Panc1 (cell line): ENCODE measurements around the gene ALDH7A1. TPM values are rescaled to one million over a fixed set of nuclear protein-coding genes. Genes with fewer than 3 reads are reported as not detected.

ENCODE experiments used
- ATAC-seq: fragments of 200-7000 bp; cut with Tn5 transposase; 2 replicates; pipeline ENCODE4 v1.9.1; 2020; ENCODE audit warnings: mild to moderate bottlenecking, moderate library complexity
- BruUV-seq: library from RNA; stranded (reverse); fragments of 400-500 nt; replicated peaks from 2 replicates; lab custom pipeline; 2021; lab: Mats Ljungman, UMichigan
- CTCF ChIA-PET: fragments of 300-600 bp; sonication (Branson Sonifier 250); formaldehyde crosslinking; loops from one replicate; lab custom pipeline; 2022; ENCODE audit warnings: antibody characterized with exemption; lab: Charles Lee
- POLR2A ChIA-PET: fragments of 300-600 bp; sonication (Branson Sonifier 250); formaldehyde crosslinking; loops from one replicate; lab custom pipeline; 2022; ENCODE audit warnings: antibody characterized with exemption; lab: Charles Lee
- DNase-seq: peaks from one replicate; pipeline ENCODE4 v3.0.0-alpha.2; 2010; ENCODE audit warnings: low read depth, low spot score
- H3K27ac ChIP-seq: 2 replicates; pipeline ENCODE4 v1.5.1; 2011; ENCODE audit warnings: mild to moderate bottlenecking, low read length, inconsistent platforms
- H3K27me3 ChIP-seq: fragments of 200-500 bp; sonication (Bioruptor generic); 2 replicates; pipeline ENCODE4 v1.6.0; 2014; ENCODE audit warnings: low read length, inconsistent platforms; ENCODE audit not compliant: control insufficient read depth, insufficient read depth
- H3K36me3 ChIP-seq: fragments of 200-500 bp; sonication (Bioruptor generic); 2 replicates; pipeline ENCODE4 v1.5.1; 2014; ENCODE audit warnings: inconsistent platforms, mild to moderate bottlenecking, low read length, moderate library complexity; ENCODE audit not compliant: control insufficient read depth, insufficient read depth
- H3K4me1 ChIP-seq: 2 replicates; pipeline ENCODE4 v1.5.1; 2011; ENCODE audit warnings: inconsistent platforms, mild to moderate bottlenecking, low read length, moderate library complexity; ENCODE audit not compliant: control insufficient read depth, insufficient read depth
- H3K4me3 ChIP-seq, 2 experiments: 2 replicates each; pipeline ENCODE4 v1.5.1; 2011 to 2012; ENCODE audit warnings: low read depth in 2 of 2, low read length in 2 of 2, mild to moderate bottlenecking in 2 of 2, inconsistent platforms in 1 of 2, moderate library complexity in 1 of 2
- H3K9me3 ChIP-seq: fragments of 200-500 bp; sonication (Bioruptor generic); 2 replicates; pipeline ENCODE4 v1.5.1; 2014; ENCODE audit warnings: low read depth, mild to moderate bottlenecking, inconsistent platforms, low read length, moderate library complexity; ENCODE audit not compliant: control insufficient read depth, insufficient read depth
- POLR2AphosphoS5 ChIP-seq: IDR thresholded peaks from 2 replicates; pipeline ENCODE4 v1.6.1; 2012; ENCODE audit warnings: mild to moderate bottlenecking, low read depth, low read length, moderate library complexity
- SIN3A ChIP-seq: IDR thresholded peaks from 2 replicates; pipeline ENCODE4 v1.6.1; 2012; ENCODE audit warnings: low read depth, mild to moderate bottlenecking, low read length, moderate library complexity, borderline replicate concordance; ENCODE audit not compliant: insufficient read depth
- TCF7L2 ChIP-seq: IDR thresholded peaks from 2 replicates; pipeline ENCODE4 v1.6.1; 2011; ENCODE audit warnings: mild to moderate bottlenecking, low read depth, low read length, inconsistent platforms
- in situ Hi-C: cut with HindIII; loops from 2 replicates; pipeline ENCODE4 v1.10.0; 2016; ENCODE audit warnings: low sequenced_read_pairs, low pct_unique_long_range_greater_than_20kb
- intact Hi-C: fragments of 100-400 bp; cut with micrococcal nuclease; formaldehyde crosslinking; loops from one replicate; pipeline ENCODE4 v1.10.0; 2022; ENCODE audit not compliant: unreplicated experiment
- total RNA-seq: library from RNA; stranded (reverse); gene quantifications from one replicate; pipeline ENCODE4 v1.2.1, GENCODE V29; 2021; ENCODE audit not compliant: unreplicated experiment
- TF ChIP-seq, protein P1 (sequence below), 2 experiments: IDR thresholded peaks; 2 replicates each; pipeline ENCODE4 v1.6.1; 2011 to 2012; ENCODE audit warnings: low read depth in 2 of 2, control low read depth in 1 of 2, low read length in 1 of 2, mild to moderate bottlenecking in 1 of 2, moderate library complexity in 1 of 2; ENCODE audit not compliant: insufficient read depth in 1 of 2
- TF ChIP-seq, protein P2 (sequence below): fragments of 450-650 bp; IDR thresholded peaks from 2 replicates; pipeline ENCODE4 v1.5.1; 2017; ENCODE audit warnings: mild to moderate bottlenecking

ALDH7A1 gene
- total RNA-seq, 1 experiment from 2014 or later, result 52.9 TPM

DNA sequence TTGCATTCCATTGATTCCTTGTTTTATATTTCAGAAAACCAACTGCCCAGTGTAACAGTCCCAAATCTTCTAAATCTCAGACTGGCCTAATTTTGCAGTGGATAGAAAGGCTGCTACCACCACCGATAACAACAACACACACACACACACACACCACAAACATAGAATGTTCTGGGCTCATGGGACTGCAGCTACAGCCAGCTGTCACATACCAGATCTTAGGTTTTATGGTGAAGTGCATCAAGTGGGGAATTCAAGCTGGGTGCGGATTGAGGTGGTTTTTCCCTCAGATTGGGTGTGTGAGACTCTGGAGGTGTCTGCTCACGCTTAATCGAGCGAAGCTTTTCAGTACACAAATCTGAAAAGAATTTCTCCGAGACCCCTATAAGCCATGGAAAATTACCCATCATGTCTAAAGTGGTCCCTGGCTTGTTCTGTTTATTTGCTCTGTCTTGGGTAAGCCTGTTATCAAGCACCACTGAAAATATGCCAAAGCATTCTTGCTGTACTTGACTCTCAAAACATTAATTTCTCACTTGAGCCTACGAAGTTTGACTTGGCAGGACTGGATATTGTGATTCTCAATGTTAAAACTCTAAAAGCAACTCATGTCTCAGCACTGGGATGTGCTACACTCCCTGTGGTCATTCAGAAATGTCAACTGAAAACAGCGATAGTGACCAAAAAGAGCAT is 71.1 kb downstream of the ALDH7A1 start:
- Histone ChIP-seq H3K27me3 (no peaks in the 10 kb centered on the region), H3K27ac (no peak overlapping the region), H3K9me3 (peaks cover 3% of the 10 kb centered on the region; the same call in 1 of the 2 replicates), H3K4me1 (0 out of 2 replicates have a peak, but pooled peaks cover 3% of the 10 kb centered on the region), H3K36me3 (no peaks in the 10 kb centered on the region), H3K4me3 (no peak overlapping the region)
- intact Hi-C loops, result no loop called here
- POLR2A ChIA-PET, result no interaction called here
- no peak for ATAC-seq
- BruUV-seq, result no TSS peak
- TF ChIP-seq POLR2AphosphoS5 (no peak), SIN3A (no peak), TCF7L2 (no peak)
- TF ChIP-seq, protein P1, sequence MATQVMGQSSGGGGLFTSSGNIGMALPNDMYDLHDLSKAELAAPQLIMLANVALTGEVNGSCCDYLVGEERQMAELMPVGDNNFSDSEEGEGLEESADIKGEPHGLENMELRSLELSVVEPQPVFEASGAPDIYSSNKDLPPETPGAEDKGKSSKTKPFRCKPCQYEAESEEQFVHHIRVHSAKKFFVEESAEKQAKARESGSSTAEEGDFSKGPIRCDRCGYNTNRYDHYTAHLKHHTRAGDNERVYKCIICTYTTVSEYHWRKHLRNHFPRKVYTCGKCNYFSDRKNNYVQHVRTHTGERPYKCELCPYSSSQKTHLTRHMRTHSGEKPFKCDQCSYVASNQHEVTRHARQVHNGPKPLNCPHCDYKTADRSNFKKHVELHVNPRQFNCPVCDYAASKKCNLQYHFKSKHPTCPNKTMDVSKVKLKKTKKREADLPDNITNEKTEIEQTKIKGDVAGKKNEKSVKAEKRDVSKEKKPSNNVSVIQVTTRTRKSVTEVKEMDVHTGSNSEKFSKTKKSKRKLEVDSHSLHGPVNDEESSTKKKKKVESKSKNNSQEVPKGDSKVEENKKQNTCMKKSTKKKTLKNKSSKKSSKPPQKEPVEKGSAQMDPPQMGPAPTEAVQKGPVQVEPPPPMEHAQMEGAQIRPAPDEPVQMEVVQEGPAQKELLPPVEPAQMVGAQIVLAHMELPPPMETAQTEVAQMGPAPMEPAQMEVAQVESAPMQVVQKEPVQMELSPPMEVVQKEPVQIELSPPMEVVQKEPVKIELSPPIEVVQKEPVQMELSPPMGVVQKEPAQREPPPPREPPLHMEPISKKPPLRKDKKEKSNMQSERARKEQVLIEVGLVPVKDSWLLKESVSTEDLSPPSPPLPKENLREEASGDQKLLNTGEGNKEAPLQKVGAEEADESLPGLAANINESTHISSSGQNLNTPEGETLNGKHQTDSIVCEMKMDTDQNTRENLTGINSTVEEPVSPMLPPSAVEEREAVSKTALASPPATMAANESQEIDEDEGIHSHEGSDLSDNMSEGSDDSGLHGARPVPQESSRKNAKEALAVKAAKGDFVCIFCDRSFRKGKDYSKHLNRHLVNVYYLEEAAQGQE (IDR thresholded peaks at IDR 0.05; ENCODE audit: insufficient read depth in 1 of 2, low read depth in 2 of 2, low read length in 1 of 2), result no peak
- TF ChIP-seq, protein P2, sequence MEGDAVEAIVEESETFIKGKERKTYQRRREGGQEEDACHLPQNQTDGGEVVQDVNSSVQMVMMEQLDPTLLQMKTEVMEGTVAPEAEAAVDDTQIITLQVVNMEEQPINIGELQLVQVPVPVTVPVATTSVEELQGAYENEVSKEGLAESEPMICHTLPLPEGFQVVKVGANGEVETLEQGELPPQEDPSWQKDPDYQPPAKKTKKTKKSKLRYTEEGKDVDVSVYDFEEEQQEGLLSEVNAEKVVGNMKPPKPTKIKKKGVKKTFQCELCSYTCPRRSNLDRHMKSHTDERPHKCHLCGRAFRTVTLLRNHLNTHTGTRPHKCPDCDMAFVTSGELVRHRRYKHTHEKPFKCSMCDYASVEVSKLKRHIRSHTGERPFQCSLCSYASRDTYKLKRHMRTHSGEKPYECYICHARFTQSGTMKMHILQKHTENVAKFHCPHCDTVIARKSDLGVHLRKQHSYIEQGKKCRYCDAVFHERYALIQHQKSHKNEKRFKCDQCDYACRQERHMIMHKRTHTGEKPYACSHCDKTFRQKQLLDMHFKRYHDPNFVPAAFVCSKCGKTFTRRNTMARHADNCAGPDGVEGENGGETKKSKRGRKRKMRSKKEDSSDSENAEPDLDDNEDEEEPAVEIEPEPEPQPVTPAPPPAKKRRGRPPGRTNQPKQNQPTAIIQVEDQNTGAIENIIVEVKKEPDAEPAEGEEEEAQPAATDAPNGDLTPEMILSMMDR, result no peak
- CTCF ChIA-PET, result no interaction called here
- in situ Hi-C loops, result no loop called here
- no peak for DNase-seq

DNA sequence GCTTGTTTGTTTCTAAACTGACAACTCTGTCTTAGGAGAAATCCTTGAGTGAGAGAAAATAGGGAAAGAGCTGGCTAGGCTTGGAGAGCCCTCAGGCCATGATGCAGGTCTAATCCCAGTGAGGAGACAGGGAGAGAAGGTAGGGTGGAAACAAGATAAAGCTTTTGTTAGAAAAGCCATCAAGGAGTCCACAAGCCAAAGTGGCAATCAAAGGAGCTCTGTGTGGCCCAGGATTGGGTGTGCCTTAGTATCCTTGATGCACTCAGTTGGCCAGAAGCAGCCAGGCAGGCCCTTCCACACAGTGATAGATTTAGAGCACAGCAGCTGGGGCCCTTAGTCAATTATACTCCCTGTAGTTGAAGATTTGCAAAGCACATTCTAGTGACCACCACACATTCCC is 73.9 kb downstream of the ALDH7A1 start:
- ATAC-seq (no peak), DNase-seq (no peak)
- no peaks in the 10 kb centered on the region for H3K9me3 ChIP-seq
- H3K4me1 ChIP-seq, result 0 out of 2 replicates have a peak, but pooled peaks cover 3% of the 10 kb centered on the region
- BruUV-seq, result no TSS peak
- TF ChIP-seq SIN3A, result no peak
- TF ChIP-seq, protein P1 (IDR thresholded peaks at IDR 0.05; ENCODE audit: insufficient read depth in 1 of 2, low read depth in 2 of 2, low read length in 1 of 2), result no peak
- TF ChIP-seq POLR2AphosphoS5, result no peak
- TF ChIP-seq, protein P2, result no peak
- no peak for TF ChIP-seq TCF7L2
- CTCF ChIA-PET, result no interaction called here
- in situ Hi-C loops, result no loop called here
- intact Hi-C loops, result no loop called here
- H3K27me3 ChIP-seq, result no peaks in the 10 kb centered on the region
- POLR2A ChIA-PET, result no interaction called here
- H3K27ac ChIP-seq, result no peak overlapping the region
- no peak overlapping the region for H3K4me3 ChIP-seq
- no peaks in the 10 kb centered on the region for H3K36me3 ChIP-seq
